GM23248 (cell line): ENCODE data around the gene PLPP3. TPM values are rescaled to one million over a fixed set of nuclear protein-coding genes. Genes with fewer than 3 reads are reported as not detected.

ENCODE experiments used
- DNase-seq: peaks from one replicate; pipeline ENCODE4 v3.0.0-alpha.2; 2015
- H2AFZ ChIP-seq: fragments of 200-600 bp; sonication (generic); 2 replicates; pipeline ENCODE4 v1.6.1; 2016; ENCODE audit warnings: antibody characterized with exemption
- H3F3A ChIP-seq: fragments of 200-600 bp; sonication (generic); 2 replicates; pipeline ENCODE4 v1.6.1; 2016; ENCODE audit warnings: mild to moderate bottlenecking, antibody characterized with exemption, mixed run types; ENCODE audit not compliant: insufficient read depth
- H3K27ac ChIP-seq: fragments of 200-600 bp; sonication (generic); 2 replicates; pipeline ENCODE4 v1.5.1; 2016; ENCODE audit warnings: mild to moderate bottlenecking
- H3K27me3 ChIP-seq: fragments of 200-600 bp; sonication (generic); replicated peaks from 2 replicates; pipeline ENCODE4 v1.6.1; 2016; ENCODE audit warnings: mild to moderate bottlenecking; ENCODE audit not compliant: insufficient read depth
- H3K36me3 ChIP-seq: fragments of 200-600 bp; sonication (generic); 2 replicates; pipeline ENCODE4 v1.6.1; 2016; ENCODE audit warnings: low read depth, mild to moderate bottlenecking
- H3K4me1 ChIP-seq: fragments of 200-600 bp; sonication (generic); 2 replicates; pipeline ENCODE4 v1.6.1; 2016; ENCODE audit warnings: mild to moderate bottlenecking; ENCODE audit not compliant: insufficient read depth
- H3K4me2 ChIP-seq: fragments of 200-600 bp; sonication (generic); one replicate; pipeline ENCODE4 v1.6.1; 2016; ENCODE audit warnings: mild to moderate bottlenecking; ENCODE audit not compliant: unreplicated experiment
- H3K4me3 ChIP-seq: fragments of 200-600 bp; sonication (generic); 2 replicates; pipeline ENCODE4 v1.5.1; 2016; ENCODE audit warnings: mild to moderate bottlenecking
- H3K79me2 ChIP-seq: fragments of 200-600 bp; sonication (generic); 2 replicates; pipeline ENCODE4 v1.6.1; 2016; ENCODE audit warnings: mild to moderate bottlenecking; ENCODE audit not compliant: insufficient read depth
- H3K9ac ChIP-seq: fragments of 200-600 bp; sonication (generic); 2 replicates; pipeline ENCODE4 v1.6.1; 2016; ENCODE audit warnings: mild to moderate bottlenecking
- H3K9me2 ChIP-seq: fragments of 200-600 bp; sonication (generic); 2 replicates; pipeline ENCODE4 v1.6.1; 2016; ENCODE audit warnings: mixed run types, mild to moderate bottlenecking, moderate library complexity; ENCODE audit not compliant: insufficient read depth
- H3K9me3 ChIP-seq: fragments of 200-600 bp; sonication (generic); one replicate; pipeline ENCODE4 v1.6.1; 2017; ENCODE audit warnings: low read depth
- H4K20me1 ChIP-seq: fragments of 200-600 bp; sonication (generic); 2 replicates; pipeline ENCODE4 v1.6.0; 2016; ENCODE audit not compliant: insufficient read depth
- EZH2 ChIP-seq: fragments of 200-600 bp; sonication (generic); IDR thresholded peaks from 2 replicates; pipeline ENCODE4 v1.6.1; 2018; ENCODE audit warnings: antibody characterized with exemption, mild to moderate bottlenecking; ENCODE audit not compliant: insufficient read depth, poor library complexity, severe bottlenecking
- EZH2phosphoT487 ChIP-seq: fragments of 200-600 bp; sonication (generic); IDR thresholded peaks from 2 replicates; pipeline ENCODE4 v1.6.1; 2018; ENCODE audit warnings: antibody characterized with exemption, moderate library complexity, mild to moderate bottlenecking, low read depth; ENCODE audit not compliant: insufficient read depth
- WGBS, 2 experiments: methylation state at CpG; one replicate each; pipeline ENCODE4 v1.1.6; 2015 to 2017; ENCODE audit warnings: low lambda C conversion rate in 2 of 2, low coverage in 1 of 2; ENCODE audit errors: missing lambda C conversion rate in 2 of 2; 5-methylcytosine and 5-hydroxymethylcytosine counted together
- in situ Hi-C: fragments of 300-500 bp; cut with MboI; formaldehyde crosslinking; loops from 2 replicates; pipeline ENCODE4 v1.15.0; 2020
- polyA plus RNA-seq: library from polyadenylated mRNA; unstranded; fragments of >200 nt; fragmentation: Nextera tagmentation; extraction: Ambion mirVana; gene quantifications from 2 replicates; pipeline ENCODE4 v1.2.1, GENCODE V29; 2016
- total RNA-seq: library from RNA; depleted of rRNA; stranded (reverse); fragments of >200 nt; shearing (Covaris generic); gene quantifications from 2 replicates; pipeline ENCODE4 v1.2.3, GENCODE V29; 2014

The PLPP3 gene
- total and polyA plus RNA-seq, 2 experiments from 2014 or later = 80.1 to 156 TPM

GRCh38 chr1:56477164-56478111 lies 101.9 kb downstream of the PLPP3 start:
- DNase-seq = peak; percentile 71
- Histone ChIP-seq H3K9ac (peak overlapping the region; percentile 73), H3K9me3 (no peaks in the 10 kb centered on the region), H3K4me2 (peak overlapping the region; percentile 84), H3K4me3 (peak overlapping the region; percentile 72), H3K27me3 (no peaks in the 10 kb centered on the region), H2AFZ (peak overlapping the region; percentile 82), H3K9me2 (no peaks in the 10 kb centered on the region), H3K27ac (no peak overlapping the region), H3F3A (peaks cover 8% of the 10 kb centered on the region; the same call in 1 of the 2 replicates), H3K36me3 (no peaks in the 10 kb centered on the region), H3K4me1 (peaks cover 7% of the 10 kb centered on the region; the same call in 1 of the 2 replicates), H3K79me2 (no peaks in the 10 kb centered on the region), H4K20me1 (no peaks in the 10 kb centered on the region)
- WGBS, 2 experiments = 6 to 7% methylated on average over 52 to 61 of the region's 62 CpGs
- no peak for TF ChIP-seq EZH2
- no peak for TF ChIP-seq EZH2phosphoT487
- in situ Hi-C loops = no loop called here

- TF ChIP-seq EZH2 (no peak), EZH2phosphoT487 (no peak)
- H3K4me1 ChIP-seq = peaks cover 15% of the 10 kb centered on the region
- H2AFZ ChIP-seq = no peak overlapping the region
- no peaks in the 10 kb centered on the region for H3K9me2 ChIP-seq
- no peaks in the 10 kb centered on the region for H3K9me3 ChIP-seq
- H3F3A ChIP-seq = peaks cover 8% of the 10 kb centered on the region; the same call in 1 of the 2 replicates
- H3K4me3 ChIP-seq = no peak overlapping the region
- H3K79me2 ChIP-seq = no peaks in the 10 kb centered on the region
- no peak overlapping the region for H3K4me2 ChIP-seq
- peak; percentile 54 for DNase-seq
- no peak overlapping the region for H3K27ac ChIP-seq
- no peaks in the 10 kb centered on the region for H3K36me3 ChIP-seq
- no peak overlapping the region for H3K9ac ChIP-seq
- 70 to 72% methylated on average over 3 of the region's 3 CpGs for WGBS, 2 experiments
- in situ Hi-C loops = no loop called here
- H3K27me3 ChIP-seq = no peaks in the 10 kb centered on the region
- H4K20me1 ChIP-seq = no peaks in the 10 kb centered on the region
Observed at GRCh38 chr1:56473582-56474270, 105.6 kb downstream of the PLPP3 start.

GRCh38 chr1:56472860-56473259 lies 106.5 kb downstream of the PLPP3 start:
- no peaks in the 10 kb centered on the region for H3K27me3 ChIP-seq
- no peak overlapping the region for H3K4me3 ChIP-seq
- 88 to 98% methylated on average over 3 of the region's 3 CpGs for WGBS, 2 experiments
- no peak for TF ChIP-seq EZH2
- TF ChIP-seq EZH2phosphoT487 = no peak
- no peaks in the 10 kb centered on the region for H3K36me3 ChIP-seq
- no peaks in the 10 kb centered on the region for H3K9me3 ChIP-seq
- DNase-seq = no peak
- H3K4me1 ChIP-seq = peaks cover 15% of the 10 kb centered on the region
- H2AFZ ChIP-seq = no peak overlapping the region
- H3K9ac ChIP-seq = no peak overlapping the region
- no peak overlapping the region for H3K4me2 ChIP-seq
- no peaks in the 10 kb centered on the region for H3K9me2 ChIP-seq
- H3F3A ChIP-seq = peaks cover 8% of the 10 kb centered on the region; the same call in 1 of the 2 replicates
- H3K79me2 ChIP-seq = no peaks in the 10 kb centered on the region
- H3K27ac ChIP-seq = no peak overlapping the region
- in situ Hi-C loops = no loop called here
- H4K20me1 ChIP-seq = no peaks in the 10 kb centered on the region

GRCh38 chr1:56469640-56470371 lies 109.6 kb downstream of the PLPP3 start:
- peaks cover 15% of the 10 kb centered on the region for H3K4me1 ChIP-seq
- in situ Hi-C loops = no loop called here
- peak; percentile 77 for DNase-seq
- peaks cover 8% of the 10 kb centered on the region; the same call in 1 of the 2 replicates for H3F3A ChIP-seq
- no peak overlapping the region for H3K4me3 ChIP-seq
- TF ChIP-seq EZH2phosphoT487 = no peak
- TF ChIP-seq EZH2 = no peak
- 41 to 42% methylated on average over 5 of the region's 5 CpGs for WGBS, 2 experiments
- H3K27me3 ChIP-seq = no peaks in the 10 kb centered on the region
- H3K36me3 ChIP-seq = no peaks in the 10 kb centered on the region
- no peak overlapping the region for H3K9ac ChIP-seq
- no peak overlapping the region for H3K4me2 ChIP-seq
- H3K79me2 ChIP-seq = no peaks in the 10 kb centered on the region
- no peak overlapping the region for H2AFZ ChIP-seq
- H4K20me1 ChIP-seq = no peaks in the 10 kb centered on the region
- no peak overlapping the region for H3K27ac ChIP-seq
- no peaks in the 10 kb centered on the region for H3K9me2 ChIP-seq
- no peaks in the 10 kb centered on the region for H3K9me3 ChIP-seq
